Lung (tissue), 12 donors: Measurements from ENCODE around the gene PTPA. TPM values are rescaled to one million over a fixed set of nuclear protein-coding genes. Genes with fewer than 3 reads are reported as not detected.

Experiments
- ATAC-seq: fragments of 200-7000 bp; cut with Tn5 transposase; one replicate; pipeline ENCODE4 v1.9.1; 2020; ENCODE audit warnings: moderate number of reproducible peaks; ENCODE audit not compliant: insufficient read depth, low FRiP score
- DNase-seq, 3 donors: peaks; one replicate each; pipeline ENCODE4 v3.0.0-alpha.2; 2013 to 2017
- H3K27ac ChIP-seq, 2 donors: one replicate each; pipeline ENCODE4 v1.5.1; 2013; ENCODE audit warnings: mild to moderate bottlenecking in 2 of 2, moderate library complexity in 2 of 2, control low read depth in 1 of 2, inconsistent platforms in 1 of 2, low read depth in 1 of 2, low read length in 1 of 2
- H3K27me3 ChIP-seq, 3 donors: one replicate each; pipeline ENCODE4 v1.5.1; 2013; ENCODE audit warnings: low read length in 2 of 3; ENCODE audit not compliant: control insufficient read depth in 3 of 3, insufficient read depth in 3 of 3
- H3K36me3 ChIP-seq, 4 donors: one replicate each; pipeline ENCODE4 v1.5.1; 2013; ENCODE audit warnings: low read length in 4 of 4, mild to moderate bottlenecking in 1 of 4, moderate library complexity in 1 of 4; ENCODE audit not compliant: control insufficient read depth in 4 of 4, insufficient read depth in 4 of 4
- H3K4me1 ChIP-seq, 5 donors: one replicate each; pipeline ENCODE4 v1.5.1; 2013; ENCODE audit warnings: low read length in 5 of 5, mild to moderate bottlenecking in 2 of 5, moderate library complexity in 1 of 5; ENCODE audit not compliant: control insufficient read depth in 5 of 5, insufficient read depth in 5 of 5
- H3K4me3 ChIP-seq: one replicate; pipeline ENCODE4 v1.5.1; 2013; ENCODE audit warnings: mild to moderate bottlenecking, control low read depth, moderate library complexity
- H3K9ac ChIP-seq, 2 donors: one replicate each; pipeline ENCODE4 v1.5.1; 2013; ENCODE audit warnings: low read length in 2 of 2, control low read depth in 1 of 2; ENCODE audit not compliant: insufficient read depth in 1 of 2
- H3K9me3 ChIP-seq, 4 donors: one replicate each; pipeline ENCODE4 v1.5.1; 2013; ENCODE audit warnings: low read length in 3 of 4, mild to moderate bottlenecking in 1 of 4, moderate library complexity in 1 of 4; ENCODE audit not compliant: control insufficient read depth in 4 of 4, insufficient read depth in 3 of 4
- WGBS, 2 donors: extraction: QIAGEN DNeasy Blood & Tissue Kit; methylation state at CpG; one replicate each; pipeline ENCODE4 v1.1.7; 2013; 5-methylcytosine and 5-hydroxymethylcytosine counted together
- polyA plus RNA-seq, 2 donors: library from polyadenylated mRNA; stranded (reverse); fragments of 200-250 nt; gene quantifications; one replicate each; pipeline ENCODE4 v1.2.1, GENCODE V29; 2013
- total RNA-seq, 2 donors: library from RNA; depleted of rRNA in 1 of 2; stranded (reverse); fragments of >200 nt in 1 of 2; gene quantifications; one replicate each; pipeline ENCODE4 v1.2.1, GENCODE V29; 2014 to 2021
- TF ChIP-seq, protein P1 (sequence below): IDR thresholded peaks from 2 replicates; pipeline ENCODE4 v1.5.1; 2012; ENCODE audit warnings: mild to moderate bottlenecking; ENCODE audit errors: control extremely low read depth, extremely low read depth
- donor health status: control.
- donor health status: control.
- donor health status: Bipolar disorder and iron deficiency.
- donor health status: healthy.
- donor health status: DM: yes; HTN: yes; CAD: no.

PTPA gene
- total and polyA plus RNA-seq, 4 donors, result 62.5 to 145 (median 116) TPM

DNA sequence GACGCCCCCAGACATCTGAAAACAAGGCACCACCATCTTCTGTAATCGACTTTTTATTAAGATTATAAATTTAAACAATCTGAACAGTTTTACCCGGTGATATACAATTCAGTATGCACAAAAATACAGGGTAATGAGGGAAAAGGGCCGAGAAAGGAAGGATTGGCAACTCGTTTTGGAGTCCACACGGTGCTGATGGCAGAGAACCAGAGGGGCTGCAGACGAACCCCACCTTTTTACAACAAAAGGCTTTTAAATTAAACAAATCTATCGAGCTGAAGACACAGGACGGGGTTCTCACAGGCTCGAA is 64.3 kb downstream of the PTPA start:
- DNase-seq, result no peak
- Histone ChIP-seq H3K27me3 (no peaks in the 10 kb centered on the region), H3K27ac (peak overlapping the region; percentile 95 to 96), H3K36me3 (peaks cover 0 to 3% (median 0%) of the 10 kb centered on the region in 4 donors), H3K9ac (peak overlapping the region in 1 of 2 donors; percentile 88), H3K9me3 (no peaks in the 10 kb centered on the region), H3K4me1 (peaks cover 4 to 31% (median 5%) of the 10 kb centered on the region in 5 donors), H3K4me3 (peak overlapping the region; percentile 44)
- TF ChIP-seq, protein P1, sequence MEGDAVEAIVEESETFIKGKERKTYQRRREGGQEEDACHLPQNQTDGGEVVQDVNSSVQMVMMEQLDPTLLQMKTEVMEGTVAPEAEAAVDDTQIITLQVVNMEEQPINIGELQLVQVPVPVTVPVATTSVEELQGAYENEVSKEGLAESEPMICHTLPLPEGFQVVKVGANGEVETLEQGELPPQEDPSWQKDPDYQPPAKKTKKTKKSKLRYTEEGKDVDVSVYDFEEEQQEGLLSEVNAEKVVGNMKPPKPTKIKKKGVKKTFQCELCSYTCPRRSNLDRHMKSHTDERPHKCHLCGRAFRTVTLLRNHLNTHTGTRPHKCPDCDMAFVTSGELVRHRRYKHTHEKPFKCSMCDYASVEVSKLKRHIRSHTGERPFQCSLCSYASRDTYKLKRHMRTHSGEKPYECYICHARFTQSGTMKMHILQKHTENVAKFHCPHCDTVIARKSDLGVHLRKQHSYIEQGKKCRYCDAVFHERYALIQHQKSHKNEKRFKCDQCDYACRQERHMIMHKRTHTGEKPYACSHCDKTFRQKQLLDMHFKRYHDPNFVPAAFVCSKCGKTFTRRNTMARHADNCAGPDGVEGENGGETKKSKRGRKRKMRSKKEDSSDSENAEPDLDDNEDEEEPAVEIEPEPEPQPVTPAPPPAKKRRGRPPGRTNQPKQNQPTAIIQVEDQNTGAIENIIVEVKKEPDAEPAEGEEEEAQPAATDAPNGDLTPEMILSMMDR, result no peak
- 0 to 1% methylated on average over 10 of the region's 10 CpGs for WGBS, 2 donors
- ATAC-seq, result no peak

GRCh38 chr9:129175825-129176633 is 64.8 kb downstream of the PTPA start:
- DNase-seq (peak; percentile 97 to 99 (median 99)), ATAC-seq (peak; percentile 51)
- Histone ChIP-seq H3K27ac (peak overlapping the region; percentile 95 to 96), H3K9ac (peak overlapping the region; percentile 48 to 88), H3K4me3 (peak overlapping the region; percentile 44), H3K36me3 (peaks cover 0 to 3% (median 0%) of the 10 kb centered on the region in 4 donors), H3K4me1 (peaks cover 4 to 31% (median 5%) of the 10 kb centered on the region in 5 donors), H3K27me3 (no peaks in the 10 kb centered on the region), H3K9me3 (no peaks in the 10 kb centered on the region)
- WGBS, 2 donors, result 0 to 1% methylated on average over 47 of the region's 47 CpGs
- TF ChIP-seq, protein P1, result no peak

DNA sequence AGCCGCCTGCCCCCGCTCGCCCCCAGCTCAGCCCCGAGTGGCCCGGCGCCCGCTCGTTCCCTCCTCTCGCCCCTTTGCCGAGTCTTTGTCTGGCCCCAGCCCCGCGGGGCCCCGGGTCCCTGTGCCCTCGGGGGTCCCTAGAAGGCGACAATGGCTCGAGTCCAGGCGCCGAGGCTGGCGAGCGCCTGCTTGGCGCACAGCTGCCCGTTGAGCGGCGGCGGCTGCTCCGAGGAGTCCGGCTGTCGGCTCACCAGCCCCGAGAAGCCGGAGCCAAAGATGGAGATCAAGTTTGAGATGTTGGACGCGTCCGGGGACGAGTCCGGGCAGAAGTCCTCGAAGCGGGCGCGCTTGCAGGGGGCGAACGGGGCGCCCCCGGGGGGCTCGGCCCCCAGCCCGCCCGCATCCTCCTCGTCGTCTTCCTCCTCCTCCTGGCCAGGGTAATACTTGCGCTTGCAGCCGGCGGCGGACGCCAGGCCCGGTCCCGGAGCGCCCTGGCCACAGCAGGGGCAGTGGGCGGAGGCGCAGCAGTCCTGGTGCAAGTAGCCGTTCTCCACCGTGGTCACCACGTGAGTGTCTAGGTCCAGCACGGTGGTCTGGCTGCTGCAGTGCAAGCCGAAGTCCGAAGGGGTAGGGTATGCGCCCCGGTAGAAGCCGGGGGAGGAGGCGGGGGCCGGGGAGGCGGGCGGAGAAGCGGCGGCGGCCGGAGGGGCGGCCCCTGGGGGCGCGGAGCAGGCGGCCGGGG is 65.7 kb downstream of the PTPA start:
- Histone ChIP-seq H3K4me1 (peaks cover 4 to 31% (median 5%) of the 10 kb centered on the region in 5 donors), H3K9ac (peak overlapping the region; percentile 48 to 73), H3K27ac (peak overlapping the region; percentile 94 to 95), H3K4me3 (peak overlapping the region; percentile 89), H3K9me3 (no peaks in the 10 kb centered on the region), H3K27me3 (no peaks in the 10 kb centered on the region), H3K36me3 (peaks cover 0 to 3% (median 0%) of the 10 kb centered on the region in 4 donors)
- 0% methylated on average over 58 to 80 of the region's 80 CpGs for WGBS, 2 donors
- DNase-seq (peak; percentile 39 to 58 (median 41)), ATAC-seq (no peak)
- TF ChIP-seq, protein P1, result no peak
